DMS153 treated with DMSO at 0.1 percent for 48 hours (cell line): ENCODE measurements around the gene SLBP.

Source experiments
- DNase-seq: peaks from one replicate; lab custom pipeline; 2025; ENCODE audit not compliant: unreplicated experiment; lab: John Stamatoyannopoulos, UW

SLBP gene

DNA sequence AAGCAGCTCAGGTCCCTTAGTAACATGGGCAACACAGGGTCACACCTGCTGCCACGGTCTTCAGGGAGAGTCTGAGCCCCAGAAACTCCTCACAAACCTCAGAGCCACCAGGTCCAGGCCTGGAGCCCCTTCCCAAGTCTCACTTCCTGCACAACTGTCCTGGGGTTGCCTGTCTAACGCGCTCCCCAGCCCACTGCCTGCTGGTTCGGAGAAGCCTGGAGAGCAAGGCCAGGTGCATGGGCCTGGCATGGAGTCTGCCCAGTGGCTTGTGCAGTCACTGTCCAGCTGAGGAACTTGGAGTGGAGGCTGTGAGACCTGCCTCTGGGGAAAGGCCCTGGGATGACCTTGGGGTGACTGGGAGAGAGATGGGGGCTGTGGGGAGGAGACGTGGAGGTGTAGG, 56.0 kb downstream of the SLBP start:
- no peak for DNase-seq

DNA sequence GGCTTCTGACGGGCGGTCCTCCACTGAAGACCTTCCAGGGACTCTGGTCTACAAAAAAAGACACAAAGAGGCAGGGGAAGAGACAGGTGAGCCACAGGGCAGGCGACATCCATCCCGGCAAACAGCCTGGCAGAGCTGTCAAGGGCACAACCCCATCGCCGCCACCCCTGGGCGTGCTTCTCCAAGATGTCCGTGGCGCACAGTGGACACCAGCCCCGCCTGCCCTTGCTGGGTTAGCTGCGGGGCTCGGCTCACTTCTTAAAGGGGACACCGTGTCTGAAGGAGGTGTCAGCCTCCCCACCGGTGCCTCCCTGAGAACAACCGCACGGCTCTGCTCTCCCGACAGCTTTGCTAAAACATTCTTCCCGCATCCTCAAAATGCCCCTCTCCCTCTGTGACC, 56.4 kb downstream of the SLBP start:
- DNase-seq, result no peak

DNA sequence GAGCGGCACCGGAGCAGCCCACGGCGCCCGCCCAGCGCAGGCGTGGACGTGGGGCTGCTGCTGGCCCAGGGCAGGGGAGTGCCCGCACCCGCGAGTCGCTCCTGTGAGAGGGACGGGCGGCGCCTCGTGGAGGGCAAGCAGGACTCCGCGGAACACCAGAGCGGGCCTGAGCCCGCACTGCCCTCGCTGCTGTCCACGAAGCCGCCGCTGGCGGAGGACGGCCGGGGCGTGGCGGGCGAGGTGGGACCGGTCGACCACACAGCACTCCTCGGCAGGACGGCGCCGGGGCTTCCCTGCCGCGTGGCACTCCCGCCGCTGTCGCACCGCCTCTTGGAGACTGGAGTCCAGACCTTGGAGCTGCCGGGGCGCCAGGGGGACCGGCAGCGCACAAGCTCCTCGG, 57.0 kb downstream of the SLBP start:
- DNase-seq, result no peak

DNA sequence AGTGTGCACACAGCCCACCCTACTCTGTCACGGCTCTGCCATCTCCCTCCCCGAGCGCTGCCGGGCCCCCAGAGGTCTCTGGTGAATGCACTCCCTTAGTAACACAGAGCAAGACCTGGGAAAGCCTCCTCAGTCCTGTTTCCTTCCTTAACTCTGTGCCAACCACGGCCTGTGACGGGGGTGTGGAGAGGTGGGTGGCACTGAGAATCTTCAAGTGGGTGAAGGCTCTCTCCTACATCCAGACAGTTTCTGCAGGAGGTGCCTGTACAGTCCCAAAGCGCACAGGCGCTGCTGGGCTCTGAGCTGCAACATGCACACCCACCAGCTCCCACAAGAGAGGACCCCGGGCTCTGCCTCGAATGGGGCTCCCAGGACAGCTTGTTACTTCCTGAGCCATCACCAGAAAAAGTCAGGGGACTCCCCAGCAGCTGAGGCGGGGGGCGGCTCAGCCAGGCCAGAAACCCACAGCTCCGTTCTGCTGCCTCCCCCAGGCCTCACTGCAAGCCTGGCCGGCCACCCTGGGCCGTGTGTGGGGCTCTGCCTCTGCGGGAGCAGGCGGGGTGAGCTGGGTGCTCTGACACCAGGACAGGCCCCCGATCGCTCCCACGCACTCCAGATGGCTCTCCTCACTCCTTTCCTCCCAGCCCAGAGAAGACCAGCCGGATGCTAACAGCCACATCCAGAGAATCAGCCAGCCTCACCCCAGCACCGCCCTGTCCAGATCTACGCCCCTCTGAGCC, 57.7 kb downstream of the SLBP start:
- DNase-seq, result no peak

DNA sequence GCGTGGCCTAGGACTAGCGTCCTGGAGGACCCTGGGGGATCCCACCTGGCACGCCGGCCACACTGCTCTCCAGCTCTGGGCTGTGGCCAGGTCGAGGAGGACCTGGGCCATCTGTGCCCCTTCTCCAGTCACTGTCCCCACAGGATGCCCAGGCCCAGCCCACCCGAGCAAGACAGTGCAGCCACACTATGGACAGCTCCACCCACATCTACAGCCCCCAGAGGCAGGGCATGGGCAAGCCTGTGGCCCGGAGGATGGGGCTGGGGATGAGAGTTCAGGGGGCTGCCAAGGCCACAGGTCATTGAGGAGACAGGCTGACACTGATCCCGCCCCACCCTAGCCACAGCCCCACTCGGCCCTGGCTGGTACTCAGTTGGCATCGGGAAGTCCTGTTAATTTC, 58.3 kb downstream of the SLBP start:
- DNase-seq, result no peak

DNA sequence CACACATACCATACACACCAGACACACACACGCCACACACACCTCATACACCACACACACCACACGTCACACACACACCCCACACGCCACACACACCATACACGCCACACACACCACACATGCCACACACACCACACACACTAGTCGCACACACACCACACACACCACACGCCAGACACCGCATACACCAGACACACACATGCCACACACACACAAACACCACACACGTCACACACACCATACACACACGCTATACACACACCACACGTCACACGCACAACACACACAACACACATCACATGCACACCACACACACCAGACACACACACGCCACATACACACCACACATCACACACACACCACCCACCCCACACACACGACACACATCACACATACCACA, 60.0 kb downstream of the SLBP start:
- DNase-seq, result no peak

DNA sequence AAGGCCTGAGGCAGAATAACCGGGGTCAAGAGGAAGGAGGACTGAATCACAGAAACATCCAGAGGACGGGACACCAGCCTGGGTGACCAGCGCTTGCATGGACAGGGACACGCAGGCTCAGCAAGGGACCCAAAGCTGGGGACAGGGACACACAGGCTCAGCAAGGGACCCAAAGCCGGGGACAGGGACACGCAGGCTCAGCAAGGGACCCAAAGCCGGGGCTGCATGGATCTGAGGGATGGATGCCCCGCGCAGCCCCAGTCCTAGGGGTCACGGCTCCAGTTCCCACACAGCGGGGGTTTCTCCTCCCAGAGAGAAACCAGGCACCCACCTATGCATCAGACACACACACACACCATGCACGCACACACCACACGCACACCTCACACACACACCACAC, 60.5 kb downstream of the SLBP start:
- DNase-seq, result no peak

DNA sequence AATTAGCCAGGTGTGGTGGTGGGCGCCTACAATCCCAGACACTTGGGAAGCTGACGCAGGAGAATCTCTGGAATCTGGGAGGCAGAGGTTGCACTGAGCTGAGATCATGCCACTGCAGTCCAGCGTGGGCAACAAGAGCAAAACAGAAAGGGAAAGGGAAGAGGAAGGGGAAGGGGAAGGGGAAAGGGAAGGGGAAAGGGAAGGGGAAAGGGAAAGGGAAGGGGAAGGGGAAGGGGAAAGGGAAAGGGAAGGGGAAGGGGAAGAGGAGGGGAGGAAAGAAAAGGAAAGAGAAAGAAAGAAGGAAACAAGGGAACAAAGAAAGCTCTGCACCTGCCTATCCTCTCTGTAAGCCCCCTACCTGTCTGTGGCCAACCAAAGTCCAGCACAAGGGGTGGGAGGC, 63.2 kb downstream of the SLBP start:
- no peak for DNase-seq

DNA sequence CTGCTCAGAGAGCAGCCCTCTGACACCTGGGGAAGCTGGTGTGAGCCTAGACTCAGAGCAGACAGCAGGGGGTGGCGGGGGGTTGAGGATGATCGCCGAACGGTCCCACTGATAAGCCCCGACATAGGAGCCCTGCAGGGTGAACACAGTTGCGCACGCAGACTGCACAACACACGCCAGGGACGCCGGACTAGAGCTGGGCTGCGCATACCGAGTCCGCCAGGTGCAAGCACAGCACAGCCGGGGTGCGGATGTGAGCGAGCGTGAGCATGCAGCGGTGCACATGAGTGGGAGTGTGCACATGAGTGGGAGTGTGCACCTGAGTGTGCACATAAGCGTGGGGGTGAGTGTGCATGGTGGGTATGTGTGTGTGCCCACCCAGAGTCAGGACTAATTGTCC, 64.7 kb downstream of the SLBP start:
- DNase-seq, result no peak

DNA sequence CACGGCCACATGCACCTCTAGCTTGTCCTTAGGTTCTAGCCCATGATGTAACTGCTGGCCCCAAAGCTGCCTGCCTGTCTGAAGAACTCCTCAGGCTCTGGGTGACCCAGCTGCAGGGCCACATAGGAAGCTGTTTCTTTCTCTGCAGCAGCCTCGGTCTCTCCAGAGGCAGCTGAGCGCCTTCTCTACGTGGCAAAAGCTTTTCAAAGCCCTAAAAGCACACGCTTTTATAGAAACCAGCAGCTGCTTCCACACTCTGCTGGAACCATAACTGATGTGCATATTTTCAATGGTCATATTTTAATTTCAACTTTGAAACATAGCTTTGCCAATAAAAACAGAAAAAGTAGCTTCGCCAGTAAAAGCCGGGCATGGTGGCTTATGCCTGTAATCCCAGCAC, 65.4 kb downstream of the SLBP start:
- no peak for DNase-seq

DNA sequence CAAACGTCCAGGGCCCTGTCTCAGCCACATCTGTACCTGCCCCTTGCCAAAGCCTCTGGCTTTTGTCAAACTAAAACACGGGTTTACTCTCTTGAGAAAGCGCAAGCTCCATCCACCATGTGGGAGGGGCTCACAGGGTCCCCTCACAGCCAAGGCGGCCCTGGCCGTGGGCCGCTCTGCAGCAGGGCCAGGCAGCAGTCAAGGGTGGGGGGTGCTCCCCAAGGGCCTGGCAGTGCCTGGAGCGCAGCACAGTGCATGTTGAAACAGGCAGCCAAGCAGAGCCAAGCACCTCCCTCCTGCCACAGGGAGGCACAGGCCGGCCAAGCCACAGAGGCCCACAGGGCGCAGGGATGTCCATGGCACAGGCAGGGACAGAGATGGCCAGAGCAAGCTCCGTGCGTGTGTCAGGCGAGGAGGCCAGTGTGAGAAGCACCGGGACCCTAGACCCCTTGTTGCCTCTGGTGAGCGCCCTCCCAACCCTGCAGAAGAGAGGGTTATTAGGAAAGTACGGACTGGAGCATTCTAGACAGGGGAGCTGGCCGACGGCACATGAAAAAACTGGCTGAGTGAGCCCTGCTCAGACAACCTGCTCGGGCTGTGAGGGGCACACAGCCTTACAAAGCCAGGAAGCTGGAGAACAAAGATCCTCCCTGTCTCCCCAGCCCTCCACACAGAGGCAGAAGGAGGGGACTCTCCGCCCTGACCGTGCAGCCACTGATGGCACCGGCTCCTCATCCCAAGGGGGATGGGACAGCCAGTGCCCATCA, 67.0 kb downstream of the SLBP start:
- no peak for DNase-seq

DNA sequence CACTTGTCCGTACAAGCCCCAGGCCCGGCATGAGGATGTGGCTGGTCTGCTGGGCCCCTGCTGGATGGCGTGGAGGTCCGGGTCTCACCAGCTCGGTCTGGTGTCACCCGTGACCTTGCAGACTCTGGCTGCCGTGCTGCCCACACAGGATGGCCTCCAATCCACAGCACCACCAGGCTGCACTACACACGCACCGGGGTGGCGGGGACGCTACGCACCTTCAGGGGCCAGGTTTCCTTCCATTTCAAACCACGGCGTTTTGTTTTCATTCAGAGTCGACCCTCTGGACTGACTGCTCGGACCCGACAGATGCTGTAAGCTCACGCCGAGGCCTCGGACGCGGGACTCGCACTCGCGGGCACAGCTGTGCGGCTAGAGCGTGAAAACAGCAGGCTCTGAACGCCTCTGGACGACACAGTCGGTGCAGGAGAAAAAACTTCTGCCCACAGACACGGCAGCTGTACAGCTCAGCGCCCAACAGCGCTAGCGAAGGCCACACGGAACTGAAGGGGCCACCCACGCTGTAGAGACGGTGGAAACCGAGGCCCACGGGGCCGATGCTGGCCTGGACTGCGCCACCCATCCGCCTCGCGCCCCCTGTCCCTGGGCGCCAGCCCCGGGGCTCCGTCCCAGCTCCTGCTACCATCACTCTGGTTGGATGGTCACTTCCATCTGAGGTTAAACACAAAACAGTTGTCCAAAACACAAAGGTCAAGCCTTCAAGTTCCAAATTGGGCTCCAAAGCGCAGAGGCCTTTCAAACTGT, 68.0 kb downstream of the SLBP start:
- DNase-seq, result no peak
